ENCODE data around the gene UVRAG. TPM values are rescaled to one million over a fixed set of nuclear protein-coding genes. Genes with fewer than 3 reads are reported as not detected.

Gene UVRAG
- total and polyA plus RNA-seq, 2 experiments from 2014 or later: 21.6 to 34.0 TPM

DNA sequence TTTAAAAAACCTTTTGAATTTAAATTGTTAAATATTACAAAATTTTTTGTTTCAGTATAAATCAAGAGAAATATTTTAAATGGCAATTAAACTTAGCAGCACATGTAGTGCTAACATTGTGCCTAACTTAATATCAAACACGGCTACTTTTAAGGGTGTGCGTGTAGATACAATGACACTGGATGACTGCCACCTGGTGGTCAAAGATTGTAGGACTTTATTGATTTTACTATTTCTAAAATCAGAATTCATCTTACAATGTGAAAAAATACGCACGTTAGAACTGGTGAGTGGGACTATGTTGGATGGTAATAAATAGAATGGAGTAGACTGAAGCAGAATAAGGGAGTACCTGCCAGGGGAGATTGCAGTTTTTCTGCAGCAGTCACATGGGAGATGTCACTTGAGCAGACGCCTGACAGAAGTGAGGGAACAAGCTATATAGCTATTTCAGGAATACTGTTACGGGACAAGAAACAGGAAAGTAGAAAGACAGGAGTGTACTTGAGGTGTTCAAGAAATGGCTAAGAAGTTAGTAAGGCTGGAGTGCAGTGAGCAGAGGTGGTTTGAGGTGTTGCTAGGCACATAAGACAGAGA is 52.9 kb downstream of the UVRAG start:
- Histone ChIP-seq H3K27me3 (no peaks in the 10 kb centered on the region), H3K4me1 (ENCODE audit: low read depth) (peaks cover 31% of the 10 kb centered on the region), H3K4me3 (no peak overlapping the region), H3K9me3 (ENCODE audit: low read depth) (no peaks in the 10 kb centered on the region), H3K36me3 (no peaks in the 10 kb centered on the region), H3K27ac (peak overlapping the region; percentile 79)
- TF ChIP-seq CTCF (IDR thresholded peaks at IDR 0.05; ENCODE audit: low read depth, low read length): peak; percentile 63
- peak; percentile 70 to 80 for DNase-seq (ENCODE audit: low read depth in 1 of 2, low spot score in 1 of 2)

- no peaks in the 10 kb centered on the region for H3K27me3 ChIP-seq
- H3K36me3 ChIP-seq: no peaks in the 10 kb centered on the region
- H3K4me1 ChIP-seq (ENCODE audit: low read depth): peaks cover 31% of the 10 kb centered on the region
- H3K4me3 ChIP-seq: no peak overlapping the region
- no peak for TF ChIP-seq CTCF (IDR thresholded peaks at IDR 0.05; ENCODE audit: low read depth, low read length)
- peak overlapping the region; percentile 79 for H3K27ac ChIP-seq
- peak in 1 of 2 donors; percentile 17 for DNase-seq (ENCODE audit: low read depth in 1 of 2, low spot score in 1 of 2)
- H3K9me3 ChIP-seq (ENCODE audit: low read depth): no peaks in the 10 kb centered on the region
Measured at GRCh38 chr11:75868990-75869389, 54.0 kb downstream of the UVRAG start.

- no peaks in the 10 kb centered on the region for H3K36me3 ChIP-seq
- TF ChIP-seq CTCF (IDR thresholded peaks at IDR 0.05; ENCODE audit: low read depth, low read length): no peak
Measured at GRCh38 chr11:75869661-75870455, 54.8 kb downstream of the UVRAG start.

GRCh38 chr11:75872887-75873416 is 57.9 kb downstream of the UVRAG start:
- no peak overlapping the region for H3K4me3 ChIP-seq
- H3K9me3 ChIP-seq (ENCODE audit: low read depth): no peaks in the 10 kb centered on the region
- no peak for DNase-seq (ENCODE audit: low read depth in 1 of 2, low spot score in 1 of 2)
- no peaks in the 10 kb centered on the region for H3K36me3 ChIP-seq
- no peak overlapping the region for H3K27ac ChIP-seq
- no peaks in the 10 kb centered on the region for H3K27me3 ChIP-seq
- peaks cover 36% of the 10 kb centered on the region for H3K4me1 ChIP-seq (ENCODE audit: low read depth)
- TF ChIP-seq CTCF (IDR thresholded peaks at IDR 0.05; ENCODE audit: low read depth, low read length): no peak

More at GRCh38 chr11:75869661-75870455, 54.8 kb downstream of the UVRAG start:
- no peaks in the 10 kb centered on the region for H3K27me3 ChIP-seq
- H3K4me1 ChIP-seq (ENCODE audit: low read depth): peaks cover 36% of the 10 kb centered on the region
- peak overlapping the region; percentile 79 for H3K27ac ChIP-seq
- DNase-seq (ENCODE audit: low read depth in 1 of 2, low spot score in 1 of 2): no peak
- no peaks in the 10 kb centered on the region for H3K9me3 ChIP-seq (ENCODE audit: low read depth)
- no peak overlapping the region for H3K4me3 ChIP-seq

- H3K4me3 ChIP-seq: no peak overlapping the region
- H3K36me3 ChIP-seq: no peaks in the 10 kb centered on the region
- no peaks in the 10 kb centered on the region for H3K9me3 ChIP-seq (ENCODE audit: low read depth)
- H3K27me3 ChIP-seq: no peaks in the 10 kb centered on the region
- no peak overlapping the region for H3K27ac ChIP-seq
- peaks cover 30% of the 10 kb centered on the region for H3K4me1 ChIP-seq (ENCODE audit: low read depth)
- no peak for TF ChIP-seq CTCF (IDR thresholded peaks at IDR 0.05; ENCODE audit: low read depth, low read length)
- DNase-seq (ENCODE audit: low read depth in 1 of 2, low spot score in 1 of 2): no peak
Measured at GRCh38 chr11:75873417-75874221, 58.6 kb downstream of the UVRAG start.

Data from cardiac muscle cell (in vitro differentiated cells and primary cell).